Ishikawa (cell line): ENCODE results near the gene PNPO.

Experiments used
- CEBPB ChIP-seq: IDR thresholded peaks from 2 replicates; pipeline ENCODE4 v1.6.1; 2012
- CREB1 ChIP-seq: IDR thresholded peaks from 2 replicates; pipeline ENCODE4 v1.6.1; 2012; ENCODE audit warnings: low read depth
- EGR1 ChIP-seq: IDR thresholded peaks from 2 replicates; pipeline ENCODE4 v1.6.1; 2012
- EP300 ChIP-seq: IDR thresholded peaks from 2 replicates; pipeline ENCODE4 v1.6.1; 2012; ENCODE audit warnings: borderline replicate concordance
- FOXM1 ChIP-seq: IDR thresholded peaks from 2 replicates; pipeline ENCODE4 v1.6.1; 2012; ENCODE audit warnings: low read depth, borderline replicate concordance
- NFIC ChIP-seq: IDR thresholded peaks from 2 replicates; pipeline ENCODE4 v1.6.1; 2012
- RAD21 ChIP-seq: IDR thresholded peaks from 2 replicates; pipeline ENCODE4 v1.6.1; 2012; ENCODE audit warnings: low read depth
- TAF1 ChIP-seq: IDR thresholded peaks from 2 replicates; pipeline ENCODE4 v1.6.1; 2012; ENCODE audit warnings: low read depth, mild to moderate bottlenecking
- TCF12 ChIP-seq: IDR thresholded peaks from 2 replicates; pipeline ENCODE4 v1.6.1; 2012; ENCODE audit warnings: low read depth
- TEAD4 ChIP-seq: IDR thresholded peaks from 2 replicates; pipeline ENCODE4 v1.6.1; 2012
- YY1 ChIP-seq: IDR thresholded peaks from 2 replicates; pipeline ENCODE4 v1.6.1; 2012; ENCODE audit warnings: low read depth
- ZBTB7A ChIP-seq: IDR thresholded peaks from 2 replicates; pipeline ENCODE4 v1.6.1; 2012; ENCODE audit warnings: low read depth
- TF ChIP-seq, protein P1 (sequence below): IDR thresholded peaks from 2 replicates; pipeline ENCODE4 v1.6.1; 2012
- TF ChIP-seq, protein P2 (sequence below): IDR thresholded peaks from 2 replicates; pipeline ENCODE4 v1.6.1; 2012
- TF ChIP-seq, protein P3 (sequence below): IDR thresholded peaks from 2 replicates; pipeline ENCODE4 v1.6.1; 2012; ENCODE audit warnings: low read depth, mild to moderate bottlenecking

Gene PNPO

DNA sequence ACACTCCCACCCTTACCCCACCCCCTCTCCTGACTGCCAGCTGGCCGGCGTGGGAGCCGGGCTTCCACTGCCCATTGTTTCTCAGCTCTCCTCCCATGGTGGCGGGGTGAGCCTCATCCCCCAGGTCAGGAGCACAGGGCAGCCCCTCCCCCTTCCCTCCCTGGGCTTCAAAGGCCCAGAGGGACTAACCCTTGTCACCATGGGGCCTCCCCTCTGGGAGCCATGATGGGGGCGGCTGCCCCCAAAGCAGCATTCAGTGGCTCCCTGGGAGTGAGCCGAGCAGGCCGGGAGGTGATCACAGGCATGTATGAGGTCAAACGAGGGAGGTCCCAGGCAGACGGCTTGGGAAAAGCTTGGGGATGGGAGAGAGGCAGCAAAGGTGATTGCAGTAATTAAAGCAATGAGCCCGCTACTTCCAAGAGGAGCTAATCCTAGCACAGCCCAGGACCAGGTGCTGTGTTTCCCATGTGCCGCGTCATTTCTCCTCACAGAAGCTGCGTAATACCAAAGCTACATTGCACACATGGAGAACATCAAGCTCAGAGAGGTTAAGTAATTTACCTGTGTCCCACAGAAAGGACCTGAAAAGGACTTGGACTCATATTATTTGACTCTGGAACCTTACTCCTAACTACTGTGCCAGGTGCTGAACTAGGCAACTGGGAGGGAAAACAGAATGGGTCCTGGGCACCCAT lies 54.0 kb downstream of the PNPO start:
- TF ChIP-seq EP300 = no peak
- TF ChIP-seq ZBTB7A = no peak
- no peak for TF ChIP-seq FOXM1
- TF ChIP-seq, protein P1, sequence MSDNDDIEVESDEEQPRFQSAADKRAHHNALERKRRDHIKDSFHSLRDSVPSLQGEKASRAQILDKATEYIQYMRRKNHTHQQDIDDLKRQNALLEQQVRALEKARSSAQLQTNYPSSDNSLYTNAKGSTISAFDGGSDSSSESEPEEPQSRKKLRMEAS = no peak
- TF ChIP-seq NFIC = no peak

DNA sequence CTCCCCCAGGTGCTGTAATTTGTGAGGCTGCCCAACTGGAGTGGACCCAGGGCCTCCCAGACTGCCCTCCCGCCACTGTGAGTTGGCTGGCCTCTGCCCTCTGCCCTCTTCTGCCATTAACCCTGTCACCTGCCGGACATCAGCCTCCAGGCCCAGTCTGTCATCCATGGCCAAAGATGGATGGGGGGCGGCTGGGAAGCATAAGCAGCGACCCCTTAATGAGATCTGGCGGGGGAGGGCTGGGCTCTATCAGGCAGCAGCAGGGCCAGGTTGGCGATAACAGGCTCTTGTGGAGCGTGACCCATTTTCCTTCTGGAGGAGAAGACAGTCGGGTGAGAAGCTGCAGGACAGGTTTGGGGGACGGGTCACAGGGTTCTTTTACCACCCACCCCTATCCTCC lies 54.8 kb downstream of the PNPO start:
- TF ChIP-seq TCF12 (no peak), RAD21 (no peak), TAF1 (no peak), EGR1 (no peak), ZBTB7A (no peak), FOXM1 (no peak), NFIC (no peak), CREB1 (no peak), YY1 (no peak), CEBPB (no peak), EP300 (no peak), TEAD4 (no peak)
- TF ChIP-seq, protein P2, sequence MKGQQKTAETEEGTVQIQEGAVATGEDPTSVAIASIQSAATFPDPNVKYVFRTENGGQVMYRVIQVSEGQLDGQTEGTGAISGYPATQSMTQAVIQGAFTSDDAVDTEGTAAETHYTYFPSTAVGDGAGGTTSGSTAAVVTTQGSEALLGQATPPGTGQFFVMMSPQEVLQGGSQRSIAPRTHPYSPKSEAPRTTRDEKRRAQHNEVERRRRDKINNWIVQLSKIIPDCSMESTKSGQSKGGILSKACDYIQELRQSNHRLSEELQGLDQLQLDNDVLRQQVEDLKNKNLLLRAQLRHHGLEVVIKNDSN = no peak
- TF ChIP-seq, protein P1 = no peak
- TF ChIP-seq, protein P3, sequence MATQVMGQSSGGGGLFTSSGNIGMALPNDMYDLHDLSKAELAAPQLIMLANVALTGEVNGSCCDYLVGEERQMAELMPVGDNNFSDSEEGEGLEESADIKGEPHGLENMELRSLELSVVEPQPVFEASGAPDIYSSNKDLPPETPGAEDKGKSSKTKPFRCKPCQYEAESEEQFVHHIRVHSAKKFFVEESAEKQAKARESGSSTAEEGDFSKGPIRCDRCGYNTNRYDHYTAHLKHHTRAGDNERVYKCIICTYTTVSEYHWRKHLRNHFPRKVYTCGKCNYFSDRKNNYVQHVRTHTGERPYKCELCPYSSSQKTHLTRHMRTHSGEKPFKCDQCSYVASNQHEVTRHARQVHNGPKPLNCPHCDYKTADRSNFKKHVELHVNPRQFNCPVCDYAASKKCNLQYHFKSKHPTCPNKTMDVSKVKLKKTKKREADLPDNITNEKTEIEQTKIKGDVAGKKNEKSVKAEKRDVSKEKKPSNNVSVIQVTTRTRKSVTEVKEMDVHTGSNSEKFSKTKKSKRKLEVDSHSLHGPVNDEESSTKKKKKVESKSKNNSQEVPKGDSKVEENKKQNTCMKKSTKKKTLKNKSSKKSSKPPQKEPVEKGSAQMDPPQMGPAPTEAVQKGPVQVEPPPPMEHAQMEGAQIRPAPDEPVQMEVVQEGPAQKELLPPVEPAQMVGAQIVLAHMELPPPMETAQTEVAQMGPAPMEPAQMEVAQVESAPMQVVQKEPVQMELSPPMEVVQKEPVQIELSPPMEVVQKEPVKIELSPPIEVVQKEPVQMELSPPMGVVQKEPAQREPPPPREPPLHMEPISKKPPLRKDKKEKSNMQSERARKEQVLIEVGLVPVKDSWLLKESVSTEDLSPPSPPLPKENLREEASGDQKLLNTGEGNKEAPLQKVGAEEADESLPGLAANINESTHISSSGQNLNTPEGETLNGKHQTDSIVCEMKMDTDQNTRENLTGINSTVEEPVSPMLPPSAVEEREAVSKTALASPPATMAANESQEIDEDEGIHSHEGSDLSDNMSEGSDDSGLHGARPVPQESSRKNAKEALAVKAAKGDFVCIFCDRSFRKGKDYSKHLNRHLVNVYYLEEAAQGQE = no peak

GRCh38 chr17:47997586-47997985 lies 56.2 kb downstream of the PNPO start:
- TF ChIP-seq NFIC (no peak), EP300 (no peak), TEAD4 (no peak), CREB1 (no peak), RAD21 (no peak), YY1 (no peak), FOXM1 (no peak), CEBPB (no peak), ZBTB7A (no peak), TCF12 (no peak), TAF1 (no peak), EGR1 (no peak)
- TF ChIP-seq, protein P1 = no peak
- TF ChIP-seq, protein P2 = no peak
- TF ChIP-seq, protein P3 = no peak

DNA sequence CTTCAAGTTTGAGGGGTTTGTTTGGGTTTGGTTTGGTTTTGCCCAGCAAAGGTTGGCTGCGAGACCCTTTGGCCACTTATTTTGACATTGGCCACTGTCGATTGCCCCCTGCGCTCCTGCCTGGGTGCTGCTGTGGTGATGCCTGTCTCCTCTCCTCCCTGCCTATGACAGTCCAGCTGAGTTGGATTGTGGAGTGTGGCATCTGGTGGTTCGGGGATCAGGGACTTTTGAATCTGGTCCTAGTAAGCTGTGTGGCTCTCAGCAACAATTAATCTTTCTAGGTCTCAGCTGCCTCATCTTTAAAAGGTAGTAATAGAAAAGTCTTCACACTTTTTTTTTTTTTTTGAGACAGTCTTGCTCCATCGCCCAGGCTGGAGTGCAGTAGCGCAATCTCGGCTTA lies 56.7 kb downstream of the PNPO start:
- no peak for TF ChIP-seq TEAD4
- no peak for TF ChIP-seq CREB1
- no peak for TF ChIP-seq TCF12
- no peak for TF ChIP-seq TAF1
- no peak for TF ChIP-seq EGR1
- no peak for TF ChIP-seq ZBTB7A
- TF ChIP-seq NFIC = no peak
- TF ChIP-seq, protein P3 = no peak
- TF ChIP-seq FOXM1 = no peak
- TF ChIP-seq CEBPB = no peak
- TF ChIP-seq, protein P2 = no peak
- no peak for TF ChIP-seq YY1
- no peak for TF ChIP-seq EP300
- TF ChIP-seq, protein P1 = no peak
- no peak for TF ChIP-seq RAD21
